NT2/D1 (cell line): ENCODE measurements around the gene SDR9C7.

Experiments
- YY1 ChIP-seq: IDR thresholded peaks from 2 replicates; pipeline ENCODE4 v1.6.1; 2011; ENCODE audit not compliant: insufficient read length, insufficient read depth
- ZNF274 ChIP-seq: IDR thresholded peaks from 2 replicates; pipeline ENCODE4 v1.6.1; 2011; ENCODE audit warnings: mild to moderate bottlenecking, low read depth, low read length

DNA sequence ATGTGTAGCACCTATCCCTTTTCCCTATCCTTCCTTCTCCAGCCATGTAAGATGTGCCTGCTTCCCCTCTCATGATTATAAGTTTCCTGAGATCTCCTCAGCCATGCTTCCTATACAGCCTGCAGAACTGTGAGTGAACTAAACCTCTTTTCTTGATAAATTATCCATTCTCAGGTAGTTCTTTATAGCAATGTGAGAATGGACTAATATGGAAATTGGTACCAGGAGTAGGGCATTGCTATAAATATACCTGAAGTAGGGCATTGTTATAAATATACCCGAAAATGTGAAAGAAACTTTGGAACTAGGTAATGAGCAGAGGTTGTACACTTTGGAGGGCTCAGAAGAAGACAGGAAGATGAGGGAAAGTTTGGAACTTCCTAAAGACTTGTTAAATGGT, 48.9 kb downstream of the SDR9C7 start:
- TF ChIP-seq YY1 (no peak), ZNF274 (no peak)
